GM12878 (cell line): ENCODE results near the gene SEPTIN7. TPM values are rescaled to one million over a fixed set of nuclear protein-coding genes. Genes with fewer than 3 reads are reported as not detected.

ENCODE experiments used
- ATAC-seq: fragments of 200-7000 bp; cut with Tn5 transposase; 3 replicates; pipeline ENCODE4 v1.9.1; 2020; ENCODE audit warnings: mild to moderate bottlenecking, moderate library complexity
- BruUV-seq: library from RNA; stranded (reverse); fragments of 400-500 nt; replicated peaks from 2 replicates; lab custom pipeline; 2021; lab: Mats Ljungman, UMichigan
- CTCF ChIA-PET: fragments of 300-600 bp; sonication (Branson Sonifier 250); formaldehyde crosslinking; extraction: SDS; loops from one replicate; lab custom pipeline; 2021; ENCODE audit warnings: inconsistent platforms; lab: Yijun Ruan, JAX
- POLR2A ChIA-PET: fragments of 350-600 bp; formaldehyde crosslinking; extraction: SDS; loops from one replicate; lab custom pipeline; 2021; ENCODE audit warnings: inconsistent platforms; lab: Charles Lee
- RAD21 ChIA-PET: fragments of 300-600 bp; sonication (Branson Sonifier 250); formaldehyde crosslinking; loops from one replicate; lab custom pipeline; 2023; ENCODE audit warnings: antibody characterized with exemption; ENCODE audit not compliant: unreplicated experiment; lab: Charles Lee
- SMC1A ChIA-PET: fragments of 300-600 bp; sonication (Branson Sonifier 250); formaldehyde crosslinking; loops from one replicate; lab custom pipeline; 2023; ENCODE audit not compliant: unreplicated experiment, uncharacterized antibody; lab: Charles Lee
- DNase-seq: peaks from one replicate; pipeline ENCODE4 v3.0.0-alpha.2; 2011; ENCODE audit warnings: low read depth, low spot score
- FAIRE-seq: peaks from 3 replicates; lab custom pipeline; 2011; peaks lifted over from hg19 to GRCh38; lab: Jason Lieb, UNC
- H2AFZ ChIP-seq: 2 replicates; pipeline ENCODE4 v1.6.0; 2011; ENCODE audit warnings: low read depth, low read length, control low read depth; ENCODE audit not compliant: control insufficient read depth
- H3K27ac ChIP-seq: 2 replicates; pipeline ENCODE4 v1.5.1; 2011; ENCODE audit warnings: control low read depth; ENCODE audit not compliant: control insufficient read depth, insufficient read depth
- H3K27me3 ChIP-seq, 2 experiments: replicated peaks in 1 of 2; 2 replicates each; pipeline versions ENCODE4 v1.6.0 to v1.6.1; 2011; ENCODE audit warnings: low read length in 1 of 2; ENCODE audit not compliant: control insufficient read depth in 2 of 2, insufficient read depth in 2 of 2
- H3K36me3 ChIP-seq, 2 experiments: 2 replicates each; pipeline ENCODE4 v1.5.1; 2011; ENCODE audit warnings: low read length in 1 of 2; ENCODE audit not compliant: control insufficient read depth in 2 of 2, insufficient read depth in 2 of 2
- H3K4me1 ChIP-seq: 2 replicates; pipeline ENCODE4 v1.6.1; 2011; ENCODE audit warnings: mild to moderate bottlenecking, low read length, moderate library complexity, mixed read lengths; ENCODE audit not compliant: control insufficient read depth, insufficient read depth
- H3K4me2 ChIP-seq: 2 replicates; pipeline ENCODE4 v1.6.0; 2011; ENCODE audit warnings: control low read depth; ENCODE audit not compliant: control insufficient read depth, insufficient read depth
- H3K4me3 ChIP-seq: fragments of 200-600 bp; sonication (generic); 2 replicates; pipeline ENCODE4 v1.5.1; 2016
- H3K79me2 ChIP-seq: 2 replicates; pipeline ENCODE4 v1.6.0; 2011; ENCODE audit warnings: low read length; ENCODE audit not compliant: control insufficient read depth, insufficient read depth
- H3K9ac ChIP-seq: 2 replicates; pipeline ENCODE4 v1.8.0; 2011; ENCODE audit warnings: low read length, control low read depth, mixed read lengths; ENCODE audit not compliant: control insufficient read depth, insufficient read depth
- H3K9me3 ChIP-seq: replicated peaks from 3 replicates; pipeline ENCODE4 v1.5.1; 2011; ENCODE audit warnings: mild to moderate bottlenecking, low read length; ENCODE audit not compliant: control insufficient read depth, insufficient read depth
- H4K20me1 ChIP-seq: 2 replicates; pipeline ENCODE4 v1.6.0; 2011; ENCODE audit not compliant: control insufficient read depth, insufficient read depth
- ASH2L ChIP-seq: fragments of 300-600, 200-600 bp; sonication (generic); IDR thresholded peaks from 2 replicates; pipeline ENCODE4 v1.6.1; 2017; ENCODE audit warnings: low read depth, mild to moderate bottlenecking, borderline replicate concordance
- DPF2 ChIP-seq: fragments of 450-650 bp; IDR thresholded peaks from 2 replicates; pipeline ENCODE4 v1.6.1; 2017; ENCODE audit warnings: mild to moderate bottlenecking
- HDAC2 ChIP-seq: fragments of 200-600 bp; sonication (generic); IDR thresholded peaks from 2 replicates; pipeline ENCODE4 v1.6.1; 2017
- IKZF1 ChIP-seq: fragments of 450-650 bp; conservative IDR thresholded peaks from 2 replicates; pipeline ENCODE4 v1.6.1; 2017; ENCODE audit warnings: antibody characterized with exemption, mild to moderate bottlenecking
- KAT2A ChIP-seq: conservative IDR thresholded peaks from 2 replicates; pipeline ENCODE4 v1.6.1; 2011; ENCODE audit warnings: low read depth, low read length; ENCODE audit not compliant: control insufficient read depth
- SMAD5 ChIP-seq: IDR thresholded peaks from 2 replicates; pipeline ENCODE4 v1.6.1; 2016; ENCODE audit warnings: antibody characterized with exemption, low read depth
- TCF12 ChIP-seq: IDR thresholded peaks from 2 replicates; pipeline ENCODE4 v1.6.1; 2011; ENCODE audit warnings: low read depth, mild to moderate bottlenecking, low read length
- TCF3 ChIP-seq: IDR thresholded peaks from 2 replicates; pipeline ENCODE4 v1.6.1; 2012; ENCODE audit warnings: low read depth, mild to moderate bottlenecking, low read length, borderline replicate concordance; ENCODE audit not compliant: insufficient read depth
- TCF7 ChIP-seq: IDR thresholded peaks from 2 replicates; pipeline ENCODE4 v1.6.1; 2014; ENCODE audit warnings: antibody characterized with exemption, borderline replicate concordance
- ZZZ3 ChIP-seq: IDR thresholded peaks from 2 replicates; pipeline ENCODE4 v1.6.1; 2011; ENCODE audit warnings: low read depth; ENCODE audit not compliant: control insufficient read depth, insufficient read length
- WGBS: methylation state at CpG from one replicate; pipeline ENCODE4 v1.1.6; 2016; ENCODE audit warnings: low lambda C conversion rate; ENCODE audit not compliant: insufficient replicate concordance, insufficient coverage; ENCODE audit errors: missing lambda C conversion rate; 5-methylcytosine and 5-hydroxymethylcytosine counted together
- in situ Hi-C: fragments of 300-500 bp; cut with MboI; formaldehyde crosslinking; loops from 9 replicates; pipeline ENCODE4 v1.14.3; 2018; ENCODE audit warnings: mixed read lengths
- intact Hi-C: fragments of 100-400 bp; cut with micrococcal nuclease; formaldehyde crosslinking; loops from one replicate; pipeline ENCODE4 v1.14.2; 2022; ENCODE audit not compliant: unreplicated experiment
- polyA plus RNA-seq, 11 experiments: library from polyadenylated mRNA; depleted of rRNA in 4 of 11; unstranded in 6 of 11; stranded (reverse) in 5 of 11; fragments of >200 nt; fragmentation: Nextera tagmentation in 4 of 11; fragmentation: Illumina TruSeq in 1 of 11; extraction: Ambion mirVana in 4 of 11; extraction: Trizol in 1 of 11; gene quantifications; 1 replicate in 1 of 11; 2 replicates in 10 of 11; pipeline versions ENCODE4 v1.2.1 to v1.2.3, GENCODE V29; 2011 to 2016; ENCODE audit warnings: inconsistent platforms in 2 of 11, missing spikeins in 2 of 11, low read depth in 1 of 11
- total RNA-seq, 4 experiments: library from RNA; depleted of rRNA in 3 of 4; stranded (reverse); fragments of >200 nt in 3 of 4; fragmentation: Illumina TruSeq in 1 of 4; extraction: Trizol in 1 of 4; gene quantifications; 2 replicates each; pipeline versions ENCODE4 v1.2.1 to v1.2.3, GENCODE V29; 2013 to 2021
- TF ChIP-seq, protein P1 (sequence below): fragments of 450-650 bp; IDR thresholded peaks from 2 replicates; pipeline ENCODE4 v1.6.1; 2017; ENCODE audit warnings: mild to moderate bottlenecking, low read depth, inconsistent platforms; ENCODE audit not compliant: poor library complexity, severe bottlenecking
- TF ChIP-seq, protein P2 (sequence below): fragments of 450-650 bp; IDR thresholded peaks from 2 replicates; pipeline ENCODE4 v1.6.1; 2017; ENCODE audit warnings: mild to moderate bottlenecking, moderate library complexity
- TF ChIP-seq, protein P3 (sequence below): IDR thresholded peaks from 2 replicates; pipeline ENCODE4 v1.6.1; 2012; ENCODE audit warnings: improper control_type of control experiment, low read depth, low read length; ENCODE audit not compliant: insufficient replicate concordance

SEPTIN7 gene
- total and polyA plus RNA-seq, 10 of the 15 experiments (the other 5 are each of a cell fraction or from before 2014, with no cell fraction given): 176 to 787 (median 437) TPM

- ATAC-seq (no peak), FAIRE-seq (no peak), DNase-seq (no peak)
- Histone ChIP-seq H3K79me2 (no peaks in the 10 kb centered on the region), H3K4me1 (no peaks in the 10 kb centered on the region), H4K20me1 (no peaks in the 10 kb centered on the region), H3K27me3 (no peaks in the 10 kb centered on the region), H2AFZ (no peak overlapping the region), H3K9ac (no peak overlapping the region), H3K9me3 (no peaks in the 10 kb centered on the region), H3K4me2 (no peak overlapping the region), H3K27ac (no peak overlapping the region), H3K4me3 (no peak overlapping the region), H3K36me3 (no peaks in the 10 kb centered on the region)
- 82% methylated on average over 3 of the region's 3 CpGs for WGBS
- ChIA-PET POLR2A (interaction anchor here (0.6 kb wide), 1 partner anchor 26 kb away, joined by 8 read pairs; no protein-coding TSS in a partner anchor), SMC1A (interaction anchor here (0.9 to 1.2 kb wide), 3 partner anchors 14 to 72 kb away, joined by 3 read pairs; no protein-coding TSS in a partner anchor), CTCF (no interaction called here), RAD21 (no interaction called here)
- intact Hi-C loops: no loop called here
- no TSS peak for BruUV-seq
- in situ Hi-C loops: no loop called here
- TF ChIP-seq KAT2A (no peak), IKZF1 (no peak), ZZZ3 (no peak), TCF12 (no peak), ASH2L (no peak), SMAD5 (no peak), HDAC2 (no peak), TCF3 (no peak), DPF2 (no peak), TCF7 (no peak)
- TF ChIP-seq, protein P1, sequence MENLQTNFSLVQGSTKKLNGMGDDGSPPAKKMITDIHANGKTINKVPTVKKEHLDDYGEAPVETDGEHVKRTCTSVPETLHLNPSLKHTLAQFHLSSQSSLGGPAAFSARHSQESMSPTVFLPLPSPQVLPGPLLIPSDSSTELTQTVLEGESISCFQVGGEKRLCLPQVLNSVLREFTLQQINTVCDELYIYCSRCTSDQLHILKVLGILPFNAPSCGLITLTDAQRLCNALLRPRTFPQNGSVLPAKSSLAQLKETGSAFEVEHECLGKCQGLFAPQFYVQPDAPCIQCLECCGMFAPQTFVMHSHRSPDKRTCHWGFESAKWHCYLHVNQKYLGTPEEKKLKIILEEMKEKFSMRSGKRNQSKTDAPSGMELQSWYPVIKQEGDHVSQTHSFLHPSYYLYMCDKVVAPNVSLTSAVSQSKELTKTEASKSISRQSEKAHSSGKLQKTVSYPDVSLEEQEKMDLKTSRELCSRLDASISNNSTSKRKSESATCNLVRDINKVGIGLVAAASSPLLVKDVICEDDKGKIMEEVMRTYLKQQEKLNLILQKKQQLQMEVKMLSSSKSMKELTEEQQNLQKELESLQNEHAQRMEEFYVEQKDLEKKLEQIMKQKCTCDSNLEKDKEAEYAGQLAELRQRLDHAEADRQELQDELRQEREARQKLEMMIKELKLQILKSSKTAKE: no peak
- TF ChIP-seq, protein P2, sequence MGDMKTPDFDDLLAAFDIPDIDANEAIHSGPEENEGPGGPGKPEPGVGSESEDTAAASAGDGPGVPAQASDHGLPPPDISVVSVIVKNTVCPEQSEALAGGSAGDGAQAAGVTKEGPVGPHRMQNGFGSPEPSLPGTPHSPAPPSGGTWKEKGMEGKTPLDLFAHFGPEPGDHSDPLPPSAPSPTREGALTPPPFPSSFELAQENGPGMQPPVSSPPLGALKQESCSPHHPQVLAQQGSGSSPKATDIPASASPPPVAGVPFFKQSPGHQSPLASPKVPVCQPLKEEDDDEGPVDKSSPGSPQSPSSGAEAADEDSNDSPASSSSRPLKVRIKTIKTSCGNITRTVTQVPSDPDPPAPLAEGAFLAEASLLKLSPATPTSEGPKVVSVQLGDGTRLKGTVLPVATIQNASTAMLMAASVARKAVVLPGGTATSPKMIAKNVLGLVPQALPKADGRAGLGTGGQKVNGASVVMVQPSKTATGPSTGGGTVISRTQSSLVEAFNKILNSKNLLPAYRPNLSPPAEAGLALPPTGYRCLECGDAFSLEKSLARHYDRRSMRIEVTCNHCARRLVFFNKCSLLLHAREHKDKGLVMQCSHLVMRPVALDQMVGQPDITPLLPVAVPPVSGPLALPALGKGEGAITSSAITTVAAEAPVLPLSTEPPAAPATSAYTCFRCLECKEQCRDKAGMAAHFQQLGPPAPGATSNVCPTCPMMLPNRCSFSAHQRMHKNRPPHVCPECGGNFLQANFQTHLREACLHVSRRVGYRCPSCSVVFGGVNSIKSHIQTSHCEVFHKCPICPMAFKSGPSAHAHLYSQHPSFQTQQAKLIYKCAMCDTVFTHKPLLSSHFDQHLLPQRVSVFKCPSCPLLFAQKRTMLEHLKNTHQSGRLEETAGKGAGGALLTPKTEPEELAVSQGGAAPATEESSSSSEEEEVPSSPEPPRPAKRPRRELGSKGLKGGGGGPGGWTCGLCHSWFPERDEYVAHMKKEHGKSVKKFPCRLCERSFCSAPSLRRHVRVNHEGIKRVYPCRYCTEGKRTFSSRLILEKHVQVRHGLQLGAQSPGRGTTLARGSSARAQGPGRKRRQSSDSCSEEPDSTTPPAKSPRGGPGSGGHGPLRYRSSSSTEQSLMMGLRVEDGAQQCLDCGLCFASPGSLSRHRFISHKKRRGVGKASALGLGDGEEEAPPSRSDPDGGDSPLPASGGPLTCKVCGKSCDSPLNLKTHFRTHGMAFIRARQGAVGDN: no peak
- TF ChIP-seq, protein P3, sequence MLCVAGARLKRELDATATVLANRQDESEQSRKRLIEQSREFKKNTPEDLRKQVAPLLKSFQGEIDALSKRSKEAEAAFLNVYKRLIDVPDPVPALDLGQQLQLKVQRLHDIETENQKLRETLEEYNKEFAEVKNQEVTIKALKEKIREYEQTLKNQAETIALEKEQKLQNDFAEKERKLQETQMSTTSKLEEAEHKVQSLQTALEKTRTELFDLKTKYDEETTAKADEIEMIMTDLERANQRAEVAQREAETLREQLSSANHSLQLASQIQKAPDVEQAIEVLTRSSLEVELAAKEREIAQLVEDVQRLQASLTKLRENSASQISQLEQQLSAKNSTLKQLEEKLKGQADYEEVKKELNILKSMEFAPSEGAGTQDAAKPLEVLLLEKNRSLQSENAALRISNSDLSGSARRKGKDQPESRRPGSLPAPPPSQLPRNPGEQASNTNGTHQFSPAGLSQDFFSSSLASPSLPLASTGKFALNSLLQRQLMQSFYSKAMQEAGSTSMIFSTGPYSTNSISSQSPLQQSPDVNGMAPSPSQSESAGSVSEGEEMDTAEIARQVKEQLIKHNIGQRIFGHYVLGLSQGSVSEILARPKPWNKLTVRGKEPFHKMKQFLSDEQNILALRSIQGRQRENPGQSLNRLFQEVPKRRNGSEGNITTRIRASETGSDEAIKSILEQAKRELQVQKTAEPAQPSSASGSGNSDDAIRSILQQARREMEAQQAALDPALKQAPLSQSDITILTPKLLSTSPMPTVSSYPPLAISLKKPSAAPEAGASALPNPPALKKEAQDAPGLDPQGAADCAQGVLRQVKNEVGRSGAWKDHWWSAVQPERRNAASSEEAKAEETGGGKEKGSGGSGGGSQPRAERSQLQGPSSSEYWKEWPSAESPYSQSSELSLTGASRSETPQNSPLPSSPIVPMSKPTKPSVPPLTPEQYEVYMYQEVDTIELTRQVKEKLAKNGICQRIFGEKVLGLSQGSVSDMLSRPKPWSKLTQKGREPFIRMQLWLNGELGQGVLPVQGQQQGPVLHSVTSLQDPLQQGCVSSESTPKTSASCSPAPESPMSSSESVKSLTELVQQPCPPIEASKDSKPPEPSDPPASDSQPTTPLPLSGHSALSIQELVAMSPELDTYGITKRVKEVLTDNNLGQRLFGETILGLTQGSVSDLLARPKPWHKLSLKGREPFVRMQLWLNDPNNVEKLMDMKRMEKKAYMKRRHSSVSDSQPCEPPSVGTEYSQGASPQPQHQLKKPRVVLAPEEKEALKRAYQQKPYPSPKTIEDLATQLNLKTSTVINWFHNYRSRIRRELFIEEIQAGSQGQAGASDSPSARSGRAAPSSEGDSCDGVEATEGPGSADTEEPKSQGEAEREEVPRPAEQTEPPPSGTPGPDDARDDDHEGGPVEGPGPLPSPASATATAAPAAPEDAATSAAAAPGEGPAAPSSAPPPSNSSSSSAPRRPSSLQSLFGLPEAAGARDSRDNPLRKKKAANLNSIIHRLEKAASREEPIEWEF: no peak
Measured at GRCh38 chr7:35781200-35781701, 19.6 kb upstream of the SEPTIN7 start.
